ENCODE data around the gene SSPN. TPM values are rescaled to one million over a fixed set of nuclear protein-coding genes. Genes with fewer than 3 reads are reported as not detected.

The SSPN gene
- 0.33 and 1.1 TPM in 2 replicates for total RNA-seq

DNA sequence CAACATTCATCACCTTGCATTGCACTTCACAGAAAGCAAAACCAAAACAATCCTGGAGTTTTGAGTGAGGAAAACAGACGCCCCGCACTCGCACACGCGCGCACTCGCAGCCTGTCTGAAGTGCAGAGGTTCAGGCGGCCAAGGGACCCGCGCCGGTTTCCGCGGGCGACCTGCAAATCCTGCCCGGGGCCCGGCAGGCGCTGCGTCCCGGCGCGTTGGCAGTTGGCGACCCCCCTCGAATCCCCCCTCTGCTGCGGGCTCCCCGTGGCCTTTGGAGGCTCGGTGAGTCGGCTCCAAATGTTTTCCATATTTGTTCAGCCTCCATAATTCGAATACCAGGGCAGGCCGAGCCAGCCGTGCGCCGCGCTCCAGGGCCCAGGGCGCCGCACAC is at the start of gene SSPN:
Gene SSPN, plus strand, starts transcription at position 324 of the 391 bp plus-strand sequence. CDS start 100 bp downstream, outside the sequence.

Other genes with a start within 250 kb of the SSPN start
- gene RASSF8, start 236.9 kb upstream of the SSPN start, total RNA-seq = 79.4 and 103 TPM in 2 replicates
- 0.67 and 2.0 TPM in 2 replicates for gene BHLHE41, start 70.5 kb upstream of the SSPN start, total RNA-seq

Data from vein endothelial cell (primary cell).